ENCODE measurements around the gene TOR1B.
"Not testable (repeated sequence)": the region's sequence is repeated elsewhere in the genome, so short reads cannot be mapped to it uniquely, and the experiment has no call there.

The TOR1B gene

GRCh38 chr9:129802833-129803675, at the start of gene TOR1B:
TSS of gene TOR1B (plus strand) at chr9:129803184. CDS start at chr9:129803213, 29 bp downstream.
- peak; percentile 86 for DNase-seq

GRCh38 chr9:129755151-129755550, 47.8 kb upstream of the TOR1B start:
- no peak for DNase-seq

GRCh38 chr9:129756191-129756590, 46.8 kb upstream of the TOR1B start:
- no peak for DNase-seq

- no peak for DNase-seq
Measured at GRCh38 chr9:129757045-129757444, 45.9 kb upstream of the TOR1B start.

- DNase-seq = no peak
Measured at GRCh38 chr9:129759319-129759718, 43.7 kb upstream of the TOR1B start.

GRCh38 chr9:129759804-129760502, 43.0 kb upstream of the TOR1B start:
- no peak for DNase-seq

- not testable (repeated sequence) for DNase-seq
Measured at GRCh38 chr9:129760784-129761183, 42.2 kb upstream of the TOR1B start.

GRCh38 chr9:129761293-129761900, 41.6 kb upstream of the TOR1B start:
- DNase-seq = no peak

- peak; percentile 35 for DNase-seq
Measured at GRCh38 chr9:129761901-129762369, 41.0 kb upstream of the TOR1B start.

GRCh38 chr9:129762370-129762984, 40.5 kb upstream of the TOR1B start:
- DNase-seq = peak; percentile 35

GRCh38 chr9:129762985-129763926, 39.7 kb upstream of the TOR1B start:
- no peak for DNase-seq

GRCh38 chr9:129765764-129766317, 37.1 kb upstream of the TOR1B start:
- DNase-seq = no peak

- no peak for DNase-seq
Measured at GRCh38 chr9:129768486-129768885, 34.5 kb upstream of the TOR1B start.

- no peak for DNase-seq
Measured at GRCh38 chr9:129769669-129770068, 33.3 kb upstream of the TOR1B start.

GRCh38 chr9:129770741-129771140, 32.2 kb upstream of the TOR1B start:
- DNase-seq = no peak

- peak; percentile 63 for DNase-seq
Measured at GRCh38 chr9:129773262-129774048, 29.5 kb upstream of the TOR1B start.

GRCh38 chr9:129774791-129775447, 28.1 kb upstream of the TOR1B start:
- no peak for DNase-seq

- no peak for DNase-seq
Measured at GRCh38 chr9:129775448-129775798, 27.6 kb upstream of the TOR1B start.

GRCh38 chr9:129776096-129776495, 26.9 kb upstream of the TOR1B start:
- DNase-seq = not testable (repeated sequence)

GRCh38 chr9:129776566-129776937, 26.4 kb upstream of the TOR1B start:
- DNase-seq = peak; percentile 10

Measured in T1000 (cell line).